Neural progenitor cell (in vitro differentiated cells): Measurements from ENCODE around the gene CCR2. TPM values are rescaled to one million over a fixed set of nuclear protein-coding genes. Genes with fewer than 3 reads are reported as not detected.

Source experiments
- DNase-seq: peaks from one replicate; pipeline ENCODE4 v3.0.0-alpha.2; 2016; ENCODE audit warnings: low spot score
- H2AFZ ChIP-seq: fragments of 200-600 bp; sonication (generic); replicated peaks from 2 replicates; pipeline ENCODE4 v1.6.1; 2016; ENCODE audit warnings: antibody characterized with exemption
- H3F3A ChIP-seq: fragments of 200-600 bp; sonication (generic); 2 replicates; pipeline ENCODE4 v1.6.1; 2016; ENCODE audit warnings: antibody characterized with exemption, low read depth
- H3K27ac ChIP-seq: fragments of 200-600 bp; sonication (generic); 2 replicates; pipeline ENCODE4 v1.5.1; 2016; ENCODE audit warnings: mild to moderate bottlenecking
- H3K27me3 ChIP-seq: fragments of 200-600 bp; sonication (generic); 2 replicates; pipeline ENCODE4 v1.6.1; 2016; ENCODE audit warnings: mild to moderate bottlenecking, moderate library complexity
- H3K36me3 ChIP-seq: fragments of 200-600 bp; sonication (generic); 2 replicates; pipeline ENCODE4 v1.5.1; 2016
- H3K4me1 ChIP-seq: fragments of 200-600 bp; sonication (generic); 2 replicates; pipeline ENCODE4 v1.6.1; 2016; ENCODE audit warnings: mixed run types
- H3K4me2 ChIP-seq: fragments of 200-600 bp; sonication (generic); 2 replicates; pipeline ENCODE4 v1.6.1; 2016
- H3K4me3 ChIP-seq: fragments of 200-600 bp; sonication (generic); 2 replicates; pipeline ENCODE4 v1.5.1; 2016
- H3K79me2 ChIP-seq: fragments of 200-600 bp; sonication (generic); 2 replicates; pipeline ENCODE4 v1.6.1; 2016; ENCODE audit warnings: low read depth
- H3K9ac ChIP-seq: fragments of 200-600 bp; sonication (generic); 2 replicates; pipeline ENCODE4 v1.6.1; 2016
- H3K9me3 ChIP-seq: fragments of 200-600 bp; sonication (generic); 2 replicates; pipeline ENCODE4 v1.5.1; 2016; ENCODE audit warnings: low read depth
- H4K20me1 ChIP-seq: fragments of 200-600 bp; sonication (generic); 2 replicates; pipeline ENCODE4 v1.6.1; 2016; ENCODE audit warnings: low read depth
- H3K27ac Mint-ChIP-seq: 3 replicates; pipeline ENCODE4 v1.8.0; 2021; ENCODE audit warnings: mixed read lengths
- H3K27me3 Mint-ChIP-seq: 2 replicates; pipeline ENCODE4 v1.8.0; 2022; ENCODE audit warnings: low read depth, mild to moderate bottlenecking, inconsistent platforms, moderate library complexity, mixed read lengths; ENCODE audit not compliant: insufficient read depth
- H3K36me3 Mint-ChIP-seq: 3 replicates; pipeline ENCODE4 v1.8.0; 2021; ENCODE audit warnings: mixed read lengths
- H3K4me1 Mint-ChIP-seq: 3 replicates; pipeline ENCODE4 v1.8.0; 2021; ENCODE audit warnings: mixed read lengths
- H3K4me3 Mint-ChIP-seq: 3 replicates; pipeline ENCODE4 v1.8.0; 2021; ENCODE audit warnings: mild to moderate bottlenecking, moderate library complexity, mixed read lengths
- H3K9me3 Mint-ChIP-seq: 3 replicates; pipeline ENCODE4 v1.8.0; 2020; ENCODE audit warnings: mixed read lengths
- CTCF ChIP-seq: fragments of 200-600 bp; sonication (generic); IDR thresholded peaks from 2 replicates; pipeline ENCODE4 v1.5.1; 2017; ENCODE audit warnings: antibody characterized with exemption, mild to moderate bottlenecking
- EZH2 ChIP-seq: fragments of 200-600 bp; sonication (generic); IDR thresholded peaks from 2 replicates; pipeline ENCODE4 v1.6.1; 2017; ENCODE audit warnings: antibody characterized with exemption, mild to moderate bottlenecking, moderate library complexity
- EZH2phosphoT487 ChIP-seq: fragments of 200-600 bp; sonication (generic); IDR thresholded peaks from 2 replicates; pipeline ENCODE4 v1.6.1; 2017; ENCODE audit warnings: antibody characterized with exemption
- total RNA-seq: library from RNA; depleted of rRNA; stranded (reverse); fragments of >200 nt; gene quantifications from 2 replicates; pipeline ENCODE4 v1.2.3, GENCODE V29; 2015; ENCODE audit warnings: low replicate concordance

Gene CCR2
- total RNA-seq, 1 donor from 2014 or later = not detected

- Mint-ChIP-seq H3K36me3 (no peaks in the 10 kb centered on the region), H3K4me3 (no peak within 1 kb of the TSS), H3K27ac (no peak within 1 kb of the TSS), H3K27me3 (peaks cover 3% of the 10 kb centered on the region), H3K4me1 (no peaks in the 10 kb centered on the region), H3K9me3 (no peaks in the 10 kb centered on the region)
- Histone ChIP-seq H3K4me2 (no peak within 1 kb of the TSS), H3K9ac (no peak within 1 kb of the TSS), H2AFZ (no peak within 1 kb of the TSS), H3K4me1 (no peaks in the 10 kb centered on the region), H3K79me2 (no peaks in the 10 kb centered on the region), H3K27ac (no peak within 1 kb of the TSS), H4K20me1 (no peaks in the 10 kb centered on the region), H3K36me3 (no peaks in the 10 kb centered on the region), H3F3A (no peaks in the 10 kb centered on the region), H3K9me3 (no peaks in the 10 kb centered on the region), H3K4me3 (no peak within 1 kb of the TSS), H3K27me3 (no peaks in the 10 kb centered on the region)
- TF ChIP-seq CTCF (no peak), EZH2 (no peak), EZH2phosphoT487 (no peak)
- no peak for DNase-seq
These were observed 17.1 kb downstream of the CCR2 start, which contains the start of gene CCR5 for GRCh38 chr3:46370839-46371518. CCR5 (plus strand) TSS chr3:46370946; CDS start chr3:46372903, 1,957 bp downstream.

DNA sequence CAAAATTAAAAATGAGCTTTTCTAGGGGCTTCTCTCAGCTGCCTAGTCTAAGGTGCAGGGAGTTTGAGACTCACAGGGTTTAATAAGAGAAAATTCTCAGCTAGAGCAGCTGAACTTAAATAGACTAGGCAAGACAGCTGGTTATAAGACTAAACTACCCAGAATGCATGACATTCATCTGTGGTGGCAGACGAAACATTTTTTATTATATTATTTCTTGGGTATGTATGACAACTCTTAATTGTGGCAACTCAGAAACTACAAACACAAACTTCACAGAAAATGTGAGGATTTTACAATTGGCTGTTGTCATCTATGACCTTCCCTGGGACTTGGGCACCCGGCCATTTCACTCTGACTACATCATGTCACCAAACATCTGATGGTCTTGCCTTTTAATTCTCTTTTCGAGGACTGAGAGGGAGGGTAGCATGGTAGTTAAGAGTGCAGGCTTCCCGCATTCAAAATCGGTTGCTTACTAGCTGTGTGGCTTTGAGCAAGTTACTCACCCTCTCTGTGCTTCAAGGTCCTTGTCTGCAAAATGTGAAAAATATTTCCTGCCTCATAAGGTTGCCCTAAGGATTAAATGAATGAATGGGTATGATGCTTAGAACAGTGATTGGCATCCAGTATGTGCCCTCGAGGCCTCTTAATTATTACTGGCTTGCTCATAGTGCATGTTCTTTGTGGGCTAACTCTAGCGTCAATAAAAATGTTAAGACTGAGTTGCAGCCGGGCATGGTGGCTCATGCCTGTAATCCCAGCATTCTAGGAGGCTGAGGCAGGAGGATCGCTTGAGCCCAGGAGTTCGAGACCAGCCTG lies 17.8 kb downstream of the CCR2 start:
- peaks cover under 1% of the 10 kb centered on the region for H3K27me3 Mint-ChIP-seq
- no peaks in the 10 kb centered on the region for H3K4me1 Mint-ChIP-seq
- no peak overlapping the region for H3K27ac Mint-ChIP-seq
- Histone ChIP-seq H2AFZ (no peak overlapping the region), H3K4me2 (no peak overlapping the region), H3K9me3 (no peaks in the 10 kb centered on the region), H3K27ac (no peak overlapping the region), H3K36me3 (no peaks in the 10 kb centered on the region), H3F3A (no peaks in the 10 kb centered on the region), H3K4me3 (no peak overlapping the region), H4K20me1 (no peaks in the 10 kb centered on the region), H3K27me3 (no peaks in the 10 kb centered on the region), H3K79me2 (no peaks in the 10 kb centered on the region), H3K4me1 (no peaks in the 10 kb centered on the region), H3K9ac (no peak overlapping the region)
- H3K4me3 Mint-ChIP-seq = no peak overlapping the region
- TF ChIP-seq EZH2phosphoT487 (no peak), CTCF (no peak), EZH2 (no peak)
- no peaks in the 10 kb centered on the region for H3K9me3 Mint-ChIP-seq
- H3K36me3 Mint-ChIP-seq = no peaks in the 10 kb centered on the region
- DNase-seq = no peak

- Histone ChIP-seq H3K4me2 (no peak overlapping the region), H3K79me2 (no peaks in the 10 kb centered on the region), H3K27me3 (no peaks in the 10 kb centered on the region), H4K20me1 (no peaks in the 10 kb centered on the region), H3K36me3 (no peaks in the 10 kb centered on the region), H3K9me3 (no peaks in the 10 kb centered on the region), H3F3A (no peaks in the 10 kb centered on the region), H3K4me3 (no peak overlapping the region), H2AFZ (no peak overlapping the region), H3K4me1 (no peaks in the 10 kb centered on the region), H3K9ac (no peak overlapping the region), H3K27ac (no peak overlapping the region)
- no peaks in the 10 kb centered on the region for H3K9me3 Mint-ChIP-seq
- no peaks in the 10 kb centered on the region for H3K36me3 Mint-ChIP-seq
- H3K4me1 Mint-ChIP-seq = no peaks in the 10 kb centered on the region
- H3K4me3 Mint-ChIP-seq = no peak overlapping the region
- DNase-seq = peak; percentile 30
- peaks cover 4% of the 10 kb centered on the region for H3K27me3 Mint-ChIP-seq
- peak; percentile 59 for TF ChIP-seq CTCF
- no peak for TF ChIP-seq EZH2
- H3K27ac Mint-ChIP-seq = no peak overlapping the region
These were observed 18.8 kb downstream of the CCR2 start for GRCh38 chr3:46372492-46373359.
